IMR-90 (cell line): ENCODE measurements around the gene S100A16. TPM values are rescaled to one million over a fixed set of nuclear protein-coding genes. Genes with fewer than 3 reads are reported as not detected.

Experiments used
- ATAC-seq: fragments of 200-7000 bp; cut with Tn5 transposase; 2 replicates; pipeline ENCODE4 v1.9.1; 2020; ENCODE audit warnings: low read depth, mild to moderate bottlenecking, moderate library complexity
- BruUV-seq: library from RNA; stranded (reverse); fragments of 400-500 nt; replicated peaks from 2 replicates; lab custom pipeline; 2021; lab: Mats Ljungman, UMichigan
- CTCF ChIA-PET: fragments of 300-600 bp; formaldehyde crosslinking; extraction: SDS; loops from one replicate; lab custom pipeline; 2021; ENCODE audit warnings: antibody characterized with exemption; lab: Yijun Ruan, JAX
- POLR2A ChIA-PET: fragments of 300-600 bp; sonication (Branson Sonifier 250); formaldehyde crosslinking; loops from one replicate; lab custom pipeline; 2022; ENCODE audit warnings: antibody characterized with exemption; ENCODE audit not compliant: unreplicated experiment; lab: Charles Lee
- DNase-seq: peaks from one replicate; pipeline ENCODE4 v3.0.0; 2013
- H2AFZ ChIP-seq: replicated peaks from 2 replicates; pipeline ENCODE3; 2013; ENCODE audit warnings: low read length, mild to moderate bottlenecking; ENCODE audit not compliant: poor library complexity
- H2AK5ac ChIP-seq: 2 replicates; pipeline ENCODE4 v1.6.1; 2013; ENCODE audit warnings: low read depth, low read length, inconsistent platforms
- H2AK9ac ChIP-seq: replicated peaks from 2 replicates; pipeline ENCODE3; 2013; ENCODE audit warnings: mild to moderate bottlenecking, low read depth, low read length, moderate library complexity; ENCODE audit not compliant: poor library complexity
- H2BK120ac ChIP-seq: 2 replicates; pipeline ENCODE4 v1.6.1; 2013; ENCODE audit warnings: low read depth, low read length, inconsistent platforms
- H2BK15ac ChIP-seq: 3 replicates; pipeline ENCODE4 v1.6.1; 2013; ENCODE audit warnings: low read depth, low read length, inconsistent platforms
- H2BK20ac ChIP-seq: 2 replicates; pipeline ENCODE4 v1.6.1; 2013; ENCODE audit warnings: low read depth, mild to moderate bottlenecking, inconsistent platforms, low read length, moderate library complexity
- H2BK5ac ChIP-seq: 2 replicates; pipeline ENCODE4 v1.6.1; 2013; ENCODE audit warnings: mild to moderate bottlenecking, low read depth, low read length, inconsistent platforms; ENCODE audit not compliant: poor library complexity, severe bottlenecking
- H3K14ac ChIP-seq: replicated peaks from 2 replicates; pipeline ENCODE4 v1.6.1; 2013; ENCODE audit warnings: low read depth, low read length, inconsistent platforms
- H3K18ac ChIP-seq: 2 replicates; pipeline ENCODE4 v1.6.1; 2013; ENCODE audit warnings: low read depth, low read length, control low read depth
- H3K23ac ChIP-seq: 2 replicates; pipeline ENCODE4 v1.6.1; 2013; ENCODE audit warnings: low read depth, low read length, inconsistent platforms
- H3K27ac ChIP-seq: 2 replicates; pipeline ENCODE4 v1.5.1; 2013; ENCODE audit warnings: mild to moderate bottlenecking, control low read depth, low read length; ENCODE audit not compliant: insufficient read depth
- H3K27me3 ChIP-seq: 2 replicates; pipeline ENCODE4 v1.6.1; 2013; ENCODE audit warnings: low read length; ENCODE audit not compliant: control insufficient read depth, insufficient read depth
- H3K36me3 ChIP-seq: 2 replicates; pipeline ENCODE4 v1.6.1; 2013; ENCODE audit warnings: low read length, mixed read lengths; ENCODE audit not compliant: control insufficient read depth, insufficient read depth
- H3K4ac ChIP-seq: 2 replicates; pipeline ENCODE4 v1.6.1; 2013; ENCODE audit warnings: low read depth, low read length, inconsistent platforms
- H3K4me1 ChIP-seq: 2 replicates; pipeline ENCODE4 v1.6.1; 2013; ENCODE audit warnings: low read length, mixed read lengths; ENCODE audit not compliant: control insufficient read depth, insufficient read depth
- H3K4me2 ChIP-seq: 2 replicates; pipeline ENCODE4 v1.6.1; 2013; ENCODE audit warnings: low read depth, mild to moderate bottlenecking, control low read depth, low read length, moderate library complexity
- H3K4me3 ChIP-seq: 2 replicates; pipeline ENCODE4 v1.5.1; 2013; ENCODE audit warnings: low read depth, mild to moderate bottlenecking, control low read depth, low read length, moderate library complexity; ENCODE audit not compliant: insufficient read depth
- H3K56ac ChIP-seq: 2 replicates; pipeline ENCODE4 v1.6.1; 2013; ENCODE audit warnings: low read length, inconsistent platforms; ENCODE audit not compliant: insufficient read depth; ENCODE audit errors: extremely low read depth
- H3K79me1 ChIP-seq, 2 experiments: 2 replicates each; pipeline ENCODE4 v1.6.1; 2013; ENCODE audit warnings: low read length in 2 of 2, inconsistent platforms in 1 of 2, low read depth in 1 of 2
- H3K9ac ChIP-seq: 2 replicates; pipeline ENCODE4 v1.6.1; 2013; ENCODE audit warnings: low read depth, low read length, control low read depth
- H3K9me1 ChIP-seq: 2 replicates; pipeline ENCODE4 v1.6.1; 2013; ENCODE audit warnings: low read length, inconsistent platforms; ENCODE audit not compliant: insufficient read depth
- H3K9me3 ChIP-seq: 2 replicates; pipeline ENCODE4 v1.6.1; 2013; ENCODE audit warnings: low read length; ENCODE audit not compliant: control insufficient read depth, insufficient read depth
- H4K20me1 ChIP-seq: 2 replicates; pipeline ENCODE4 v1.6.1; 2013; ENCODE audit warnings: low read length, inconsistent platforms; ENCODE audit not compliant: insufficient read depth
- H4K5ac ChIP-seq: 2 replicates; pipeline ENCODE4 v1.6.1; 2013; ENCODE audit warnings: mild to moderate bottlenecking, low read depth, low read length, control low read depth
- H4K8ac ChIP-seq, 2 experiments: 2 replicates each; pipeline ENCODE4 v1.6.1; 2013; ENCODE audit warnings: low read depth in 2 of 2, low read length in 2 of 2, control low read depth in 1 of 2, inconsistent platforms in 1 of 2
- H4K91ac ChIP-seq: 2 replicates; pipeline ENCODE4 v1.6.1; 2013; ENCODE audit warnings: low read depth, low read length, inconsistent platforms; ENCODE audit not compliant: insufficient read depth
- CEBPB ChIP-seq: IDR thresholded peaks from 2 replicates; pipeline ENCODE4 v1.6.1; 2012; ENCODE audit warnings: low read depth, low read length, improper control_type of control experiment
- ELK1 ChIP-seq: fragments of 150-350 bp; IDR thresholded peaks from 2 replicates; pipeline ENCODE4 v1.6.1; 2016; ENCODE audit warnings: low read depth, mild to moderate bottlenecking, low read length, moderate library complexity, borderline replicate concordance
- MXI1 ChIP-seq: IDR thresholded peaks from 2 replicates; pipeline ENCODE4 v1.6.1; 2012; ENCODE audit warnings: low read depth, mild to moderate bottlenecking, low read length, moderate library complexity, borderline replicate concordance
- whole genome bisulfite sequencing, 2 experiments: methylation state at CpG; one replicate each; pipeline versions ENCODE4 v1.1.5 to v1.1.7; 2013; ENCODE audit warnings: missing lambda C conversion rate in 2 of 2; ENCODE audit not compliant: insufficient read length in 1 of 2; ENCODE audit errors: extremely low coverage in 2 of 2; 5-methylcytosine and 5-hydroxymethylcytosine counted together
- dilution Hi-C: fragments of 300-500 bp; cut with HindIII; formaldehyde crosslinking; loops from one replicate; pipeline ENCODE4 v1.14.3; 2018; ENCODE audit warnings: low sequenced_read_pairs; ENCODE audit not compliant: unreplicated experiment
- in situ Hi-C: fragments of 300-500 bp; cut with MboI; formaldehyde crosslinking; loops from 3 replicates; pipeline ENCODE4 v1.14.3; 2019; ENCODE audit warnings: low sequenced_read_pairs, inconsistent platforms, mixed read lengths
- intact Hi-C: fragments of 100-400 bp; cut with micrococcal nuclease; formaldehyde crosslinking; loops from 2 replicates; pipeline ENCODE4 v1.10.0; 2022
- polyA plus RNA-seq, 3 experiments: library from polyadenylated mRNA; depleted of rRNA; stranded (reverse); fragments of >200 nt; gene quantifications; 2 replicates each; pipeline ENCODE4 v1.2.3, GENCODE V29; 2012; ENCODE audit warnings: low replicate concordance in 1 of 3
- total RNA-seq: library from RNA; depleted of rRNA; stranded (reverse); fragments of >200 nt; gene quantifications from 2 replicates; pipeline ENCODE4 v1.2.3, GENCODE V29; 2012

S100A16 gene
- total and polyA plus RNA-seq, 2 of the 4 experiments (the other 2 are of a cell fraction): 201 to 515 TPM

- Histone ChIP-seq H2BK20ac (no peak overlapping the region), H4K91ac (no peak overlapping the region), H3K14ac (no peak overlapping the region), H2BK15ac (no peak overlapping the region), H3K4ac (no peak overlapping the region), H3K4me3 (no peak overlapping the region), H3K23ac (no peak overlapping the region), H3K18ac (no peak overlapping the region), H4K20me1 (peaks cover 35% of the 10 kb centered on the region), H2BK5ac (no peak overlapping the region), H4K8ac (no peak overlapping the region), H2AK9ac (no peak overlapping the region), H3K27ac (no peak overlapping the region), H2BK120ac (no peak overlapping the region), H3K4me1 (peaks cover 3% of the 10 kb centered on the region), H3K27me3 (no peaks in the 10 kb centered on the region), H3K4me2 (no peak overlapping the region; the same call in 1 of the 2 replicates), H3K79me1 (peaks cover 43 to 60% of the 10 kb centered on the region in 2 experiments), H2AFZ (no peak overlapping the region), H3K9ac (no peak overlapping the region), H3K56ac (no peak overlapping the region), H3K9me1 (0 out of 2 replicates have a peak, but pooled peaks cover 8% of the 10 kb centered on the region), H3K36me3 (peaks cover 40% of the 10 kb centered on the region), H3K9me3 (no peaks in the 10 kb centered on the region), H2AK5ac (no peak overlapping the region), H4K5ac (no peak overlapping the region)
- in situ Hi-C loops: no loop called here
- intact Hi-C loops: no loop called here
- 82% methylated on average over 3 of the region's 9 CpGs; no CpG with 5 or more reads in 1 of the 2 experiments for WGBS, 2 experiments
- DNase-seq: no peak
- no TSS peak for BruUV-seq
- POLR2A ChIA-PET: no interaction called here
- CTCF ChIA-PET: no interaction called here
- dilution Hi-C loops: no loop called here
- TF ChIP-seq MXI1 (no peak), CEBPB (no peak), ELK1 (no peak)
- no peak for ATAC-seq
Measured at GRCh38 chr1:153636312-153636711, 23.4 kb upstream of the S100A16 start.
